DMS 273 (cell line): ENCODE results near the gene KCNMA1.

Experiments
- DNase-seq: peaks from one replicate; lab custom pipeline; 2025; ENCODE audit not compliant: unreplicated experiment; lab: John Stamatoyannopoulos, UW

Gene KCNMA1

GRCh38 chr10:77461636-77462296, 175.8 kb downstream of the KCNMA1 start:
- no peak for DNase-seq

DNA sequence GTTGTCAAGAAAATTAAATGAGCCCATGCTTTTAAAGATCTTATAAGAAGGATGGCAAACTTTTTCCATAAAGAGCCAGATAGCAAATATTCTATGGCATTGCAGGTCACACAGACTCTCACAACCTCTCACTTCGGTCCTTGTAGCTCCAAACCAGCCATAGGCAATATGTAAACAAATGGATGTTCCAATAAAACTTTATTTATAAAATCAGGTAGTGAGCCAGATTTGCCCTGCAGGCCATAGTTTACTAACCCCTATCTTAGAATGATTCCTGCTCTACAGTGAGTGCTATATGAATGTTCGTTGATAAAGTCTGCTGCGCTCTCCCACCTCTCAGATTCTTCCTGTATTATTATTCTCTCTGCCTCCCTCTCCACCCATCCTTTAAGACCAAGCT, 177.7 kb downstream of the KCNMA1 start:
- no peak for DNase-seq

GRCh38 chr10:77458986-77459590, 178.5 kb downstream of the KCNMA1 start:
- DNase-seq: no peak

GRCh38 chr10:77457721-77458120, 179.9 kb downstream of the KCNMA1 start:
- no peak for DNase-seq

DNA sequence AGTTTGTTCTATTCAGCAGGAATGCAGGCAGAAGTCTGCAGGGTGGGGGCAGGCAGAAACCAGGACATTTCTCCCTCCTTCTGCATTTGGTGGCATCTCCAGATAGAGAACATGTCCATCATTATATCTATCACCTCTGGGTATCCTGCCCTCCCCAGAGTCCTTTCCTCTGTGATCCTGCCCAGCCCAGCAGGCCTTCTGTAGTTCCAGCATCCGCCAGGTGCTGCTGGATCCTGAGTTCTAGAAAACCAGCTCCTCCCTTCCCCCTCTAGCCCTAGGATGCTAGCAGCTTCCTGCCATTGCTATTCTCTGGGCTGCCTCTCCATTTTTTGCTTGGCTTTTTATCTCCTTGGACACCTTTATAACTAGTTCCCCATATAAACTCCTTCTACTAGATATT, 180.3 kb downstream of the KCNMA1 start:
- DNase-seq: no peak

DNA sequence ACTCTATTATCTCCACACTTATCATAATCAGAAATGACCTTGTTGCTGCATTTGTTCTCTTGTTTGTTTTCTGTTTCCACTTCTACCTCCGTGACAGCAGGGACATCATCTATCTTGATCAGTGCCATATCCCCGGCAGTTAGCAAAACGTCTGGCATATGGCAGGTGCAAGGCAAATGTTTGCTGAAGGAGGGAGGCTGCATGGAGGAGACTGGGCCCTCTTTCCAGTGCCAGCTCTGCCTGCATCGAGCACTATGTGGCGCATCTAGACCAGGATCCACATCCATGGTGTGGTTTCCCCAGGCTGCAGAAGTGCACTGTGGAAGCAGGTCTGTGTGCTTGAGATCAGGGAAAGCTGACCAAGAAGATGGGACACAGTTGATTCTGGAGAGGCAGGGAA, 181.2 kb downstream of the KCNMA1 start:
- DNase-seq: peak; percentile 76

- DNase-seq: no peak
Observed at GRCh38 chr10:77455561-77455960, 182.0 kb downstream of the KCNMA1 start.

DNA sequence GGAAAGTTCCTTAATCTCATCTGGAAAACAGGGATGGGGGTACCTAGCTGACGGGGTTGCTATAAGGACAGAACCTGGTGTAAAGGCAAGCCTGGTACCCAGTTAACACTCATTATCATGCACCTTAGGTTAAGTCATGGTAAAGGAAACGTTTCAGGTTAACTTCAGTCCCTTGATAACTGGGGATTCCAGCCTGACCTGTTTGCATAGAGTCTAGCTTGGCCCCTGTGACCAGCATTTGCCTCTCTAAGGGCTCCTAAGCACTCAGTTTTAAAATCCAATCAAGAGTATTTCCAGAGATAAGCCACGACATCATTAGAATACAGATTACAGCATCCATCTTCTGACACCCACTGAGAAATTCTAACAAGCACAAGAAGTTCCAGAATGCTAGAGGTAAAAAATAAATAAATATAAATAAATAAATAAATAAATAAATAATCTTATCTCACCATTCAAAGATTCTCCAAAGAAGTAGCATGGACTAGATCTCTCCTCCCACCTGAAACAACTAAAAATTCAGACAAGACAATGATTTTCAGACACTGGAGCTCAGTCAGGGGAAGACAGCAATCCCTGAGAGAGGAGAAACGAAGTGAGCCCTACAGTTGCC, 184.6 kb downstream of the KCNMA1 start:
- no peak for DNase-seq

DNA sequence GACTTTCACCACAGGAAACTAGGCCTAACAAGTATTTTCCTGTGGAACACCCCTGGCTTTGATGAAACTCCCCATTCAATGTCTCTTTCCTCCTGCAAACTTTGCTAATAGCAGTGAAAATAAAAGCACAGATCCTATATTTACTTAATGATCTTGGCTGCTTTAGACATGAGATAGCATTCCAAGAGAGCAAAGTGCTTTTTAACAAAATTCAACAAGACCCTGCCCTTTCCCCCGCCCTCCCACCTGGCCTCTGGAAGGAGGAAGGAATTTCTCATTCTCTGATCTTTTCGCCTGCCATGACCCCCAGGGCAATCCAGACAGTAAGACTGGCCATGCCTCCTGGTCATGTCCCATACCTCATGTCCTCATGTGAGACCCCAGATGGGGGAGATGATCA, 185.7 kb downstream of the KCNMA1 start:
- DNase-seq: no peak

- no peak for DNase-seq
Observed at GRCh38 chr10:77448226-77448625, 189.4 kb downstream of the KCNMA1 start.

- no peak for DNase-seq
Observed at GRCh38 chr10:77446700-77447099, 190.9 kb downstream of the KCNMA1 start.

DNA sequence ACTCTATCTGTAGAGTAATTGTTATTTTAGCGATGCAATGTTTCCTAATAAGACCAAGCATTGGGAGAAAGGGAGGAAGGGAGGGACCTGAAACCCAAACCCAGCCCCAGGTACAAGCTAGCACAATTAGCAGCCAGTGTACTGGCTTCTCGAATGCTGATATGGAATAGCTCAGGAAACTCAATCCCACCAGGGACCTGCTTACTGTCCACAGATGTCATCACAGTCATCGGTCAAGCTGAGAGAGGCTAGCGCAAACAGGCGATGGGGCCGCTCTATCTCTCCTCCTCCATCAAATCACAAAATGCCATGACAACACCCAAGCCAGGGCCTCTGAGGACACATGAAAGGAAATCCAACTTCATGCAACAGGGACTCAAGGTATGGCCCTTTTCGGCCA, 192.1 kb downstream of the KCNMA1 start:
- no peak for DNase-seq

GRCh38 chr10:77444041-77444440, 193.6 kb downstream of the KCNMA1 start:
- DNase-seq: no peak

- DNase-seq: no peak
Observed at GRCh38 chr10:77442699-77443189, 194.9 kb downstream of the KCNMA1 start.

- DNase-seq: peak; percentile 33
Observed at GRCh38 chr10:77441353-77442166, 196.0 kb downstream of the KCNMA1 start.

DNA sequence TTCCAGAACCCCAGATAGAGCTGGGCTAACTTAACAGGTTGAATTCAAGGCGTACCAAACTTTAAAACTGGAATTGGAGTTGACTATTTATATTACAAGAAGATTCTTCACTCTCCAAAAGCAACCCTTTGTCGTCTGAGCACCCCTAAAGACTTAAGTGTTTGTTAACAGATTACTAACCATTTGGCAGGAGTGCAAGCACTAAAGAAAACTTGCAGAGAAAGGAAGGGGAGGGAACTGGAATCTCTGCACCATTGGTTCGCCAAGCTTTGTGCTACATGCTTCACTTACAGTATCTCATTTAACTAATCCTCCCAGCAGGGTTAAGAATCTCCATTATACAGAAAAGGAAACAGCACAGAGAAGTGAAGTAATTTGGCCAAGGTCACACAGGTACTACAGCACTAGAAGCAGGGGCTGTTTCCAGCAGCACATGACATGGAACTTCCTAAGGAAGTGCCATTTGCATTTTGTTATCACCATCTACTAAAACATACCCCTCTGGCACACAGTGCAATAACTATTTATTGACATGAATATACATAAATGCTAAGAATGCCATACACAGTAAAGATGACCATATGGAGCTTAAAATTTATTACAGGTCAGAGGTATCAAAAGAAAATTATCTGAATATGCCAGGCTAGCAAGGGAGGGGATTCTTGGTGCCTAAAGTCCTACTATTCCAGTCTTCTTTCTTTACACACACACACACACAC, 201.2 kb downstream of the KCNMA1 start:
- no peak for DNase-seq

- DNase-seq: peak; percentile 36
Observed at GRCh38 chr10:77433546-77433945, 204.1 kb downstream of the KCNMA1 start.

GRCh38 chr10:77431980-77432797, 205.4 kb downstream of the KCNMA1 start:
- no peak for DNase-seq

DNA sequence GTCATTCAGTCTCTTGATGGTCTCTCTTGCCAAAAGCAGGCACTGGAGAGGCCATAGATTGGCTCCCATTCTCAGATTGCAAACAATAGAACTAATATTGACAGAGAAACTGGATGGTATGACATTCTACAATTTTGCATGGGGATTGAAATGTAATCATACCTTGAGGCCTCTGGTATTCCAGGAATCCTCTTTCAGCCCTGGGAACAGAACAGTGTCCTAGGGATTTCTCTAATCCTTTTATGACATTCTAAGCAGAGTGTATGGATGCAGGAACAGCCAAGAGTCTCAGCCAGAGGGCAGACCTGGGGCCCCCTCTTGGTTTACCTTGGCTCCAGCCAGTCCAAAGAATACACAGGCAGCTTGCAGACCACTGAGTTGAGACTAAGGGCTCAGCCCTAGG, 206.4 kb downstream of the KCNMA1 start:
- no peak for DNase-seq

DNA sequence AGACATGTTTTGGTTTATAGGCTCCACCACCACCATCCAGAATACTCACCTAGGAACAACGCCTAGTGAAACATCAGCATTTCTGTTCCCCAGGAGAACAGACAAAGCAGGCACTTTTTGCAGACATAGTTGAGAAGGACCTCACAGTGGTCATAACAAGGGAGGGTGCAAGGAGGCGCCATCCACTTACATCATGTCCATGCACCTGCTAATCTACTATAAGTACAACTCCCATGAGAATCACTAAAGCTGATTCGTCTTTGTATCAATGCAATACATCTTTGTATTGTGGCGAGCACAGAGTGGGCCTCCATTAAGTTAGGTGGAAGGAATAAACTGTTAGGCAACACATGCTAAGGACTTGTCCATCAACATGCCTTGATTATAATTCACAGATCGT, 207.1 kb downstream of the KCNMA1 start:
- DNase-seq: no peak
